OCI-LY7 (cell line): ENCODE data around the gene ZNF543. TPM values are rescaled to one million over a fixed set of nuclear protein-coding genes. Genes with fewer than 3 reads are reported as not detected.
A peak's percentile ranks its signal among the peaks of the same experiment; 100 is the strongest.

Experiments
- Bru-seq: library from RNA; stranded (reverse); fragments of 400-500 nt; gene quantifications from one replicate; lab custom pipeline; 2021; lab: Mats Ljungman, UMichigan
- BruChase-seq, 2 experiments: library from RNA; stranded (reverse); fragments of 400-500 nt; gene quantifications; one replicate each; lab custom pipeline; 2021; lab: Mats Ljungman, UMichigan
- BruUV-seq: library from RNA; stranded (reverse); fragments of 400-500 nt; replicated peaks from 2 replicates; lab custom pipeline; 2021; lab: Mats Ljungman, UMichigan
- CTCF ChIA-PET: fragments of 300-600 bp; sonication (Branson Sonifier 250); formaldehyde crosslinking; loops from one replicate; lab custom pipeline; 2022; ENCODE audit warnings: antibody characterized with exemption; ENCODE audit not compliant: unreplicated experiment; lab: Charles Lee
- POLR2A ChIA-PET: fragments of 300-600 bp; sonication (Branson Sonifier 250); formaldehyde crosslinking; loops from one replicate; lab custom pipeline; 2022; ENCODE audit warnings: antibody characterized with exemption; lab: Charles Lee
- DNase-seq: peaks from one replicate; pipeline ENCODE4 v3.0.0-alpha.2; 2015; ENCODE audit warnings: low spot score
- H2AFZ ChIP-seq: fragments of 200-600 bp; sonication (generic), shearing (Covaris generic); 2 replicates; pipeline ENCODE4 v1.6.1; 2014; ENCODE audit warnings: mild to moderate bottlenecking, antibody characterized with exemption, low read length, moderate library complexity
- H3K27ac ChIP-seq: fragments of 200-600 bp; sonication (generic); 2 replicates; pipeline ENCODE4 v1.5.1; 2014; ENCODE audit warnings: mixed run types, low read depth, mild to moderate bottlenecking, moderate library complexity, low read length, inconsistent platforms; ENCODE audit not compliant: poor library complexity, severe bottlenecking
- H3K36me3 ChIP-seq: fragments of 200-600 bp; sonication (generic); 2 replicates; pipeline ENCODE4 v1.6.1; 2014; ENCODE audit warnings: mild to moderate bottlenecking, antibody characterized with exemption, low read length, moderate library complexity, mixed read lengths; ENCODE audit not compliant: insufficient read depth
- H3K4me1 ChIP-seq: fragments of 200-600 bp; sonication (generic); 2 replicates; pipeline ENCODE4 v1.5.1; 2014; ENCODE audit warnings: mild to moderate bottlenecking, low read length; ENCODE audit not compliant: insufficient read depth, poor library complexity, severe bottlenecking
- H3K4me2 ChIP-seq: fragments of 200-600 bp; sonication (generic); 2 replicates; pipeline ENCODE4 v1.6.1; 2014; ENCODE audit warnings: mild to moderate bottlenecking, low read length
- H3K4me3 ChIP-seq: fragments of 200-600 bp; sonication (generic); 2 replicates; pipeline ENCODE4 v1.5.1; 2014; ENCODE audit warnings: mild to moderate bottlenecking, low read depth, low read length; ENCODE audit not compliant: poor library complexity, severe bottlenecking
- H3K79me2 ChIP-seq: fragments of 200-600 bp; sonication (generic); 2 replicates; pipeline ENCODE4 v1.6.1; 2016; ENCODE audit warnings: low read depth, mild to moderate bottlenecking, low read length, moderate library complexity, mixed read lengths; ENCODE audit not compliant: insufficient read depth
- H3K9me2 ChIP-seq: fragments of 200-600 bp; sonication (generic); 2 replicates; pipeline ENCODE4 v1.6.1; 2016; ENCODE audit warnings: mild to moderate bottlenecking, low read length, mixed read lengths; ENCODE audit not compliant: insufficient read depth
- H3K9me3 ChIP-seq: fragments of 200-600 bp; sonication (generic); 2 replicates; pipeline ENCODE4 v1.6.1; 2014; ENCODE audit warnings: mild to moderate bottlenecking, mixed run types, low read length, mixed read lengths
- H4K20me1 ChIP-seq: fragments of 200-600 bp; sonication (generic); 2 replicates; pipeline ENCODE4 v1.6.1; 2014; ENCODE audit warnings: mild to moderate bottlenecking, antibody characterized with exemption, low read length, moderate library complexity, mixed read lengths; ENCODE audit not compliant: insufficient read depth
- CTCF ChIP-seq: fragments of 200-600 bp; sonication (generic); conservative IDR thresholded peaks from 2 replicates; pipeline ENCODE4 v1.5.1; 2014; ENCODE audit warnings: mild to moderate bottlenecking, antibody characterized with exemption, low read length, moderate library complexity, mixed read lengths
- EZH2phosphoT487 ChIP-seq: fragments of 200-600 bp; sonication (generic); IDR thresholded peaks from 2 replicates; pipeline ENCODE4 v1.6.1; 2018; ENCODE audit warnings: low read depth, borderline replicate concordance, mild to moderate bottlenecking, mixed run types, antibody characterized with exemption, low read length, moderate library complexity, mixed read lengths
- intact Hi-C: fragments of 100-400 bp; cut with micrococcal nuclease; formaldehyde crosslinking; loops from one replicate; pipeline ENCODE4 v1.10.0; 2022; ENCODE audit not compliant: unreplicated experiment
- long read RNA-seq: library from polyadenylated mRNA; stranded (forward); transcript quantifications from one replicate; pipeline ENCODE4 v2.0.0, GENCODE V29; 2022
- total RNA-seq, 2 experiments: library from RNA; depleted of rRNA in 1 of 2; stranded (reverse); fragments of >200 nt in 1 of 2; shearing (Covaris generic) in 1 of 2; gene quantifications; 2 replicates each; pipeline ENCODE4 v1.2.3, GENCODE V29; 2014 to 2022

The ZNF543 gene
- 11.5 and 14.6 TPM in 2 replicates for total RNA-seq (2014; rRNA removed; shearing (Covaris generic))
- 9.4 and 10.9 TPM in 2 replicates for total RNA-seq (2022)
- percentile 74 among the genes with signal in this experiment for Bru-seq, nascent RNA
- BruChase-seq, experiment 1, labeled RNA remaining after a 6-hour chase: percentile 78 among the genes with signal in this experiment
- percentile 87 among the genes with signal in this experiment for BruChase-seq, experiment 2, labeled RNA remaining after a 2-hour chase
- long read RNA-seq, transcript ZNF543-201 (4 exons, 3,659 nt): major isoform, 8 of 10 reads
- long read RNA-seq, partial matches to known transcripts: 0 of 10 reads
- long read RNA-seq, other reads (novel, unspliced or antisense): 2 of 10 reads

GRCh38 chr19:57320180-57321084 is at the start of gene ZNF543:
Gene ZNF543, plus strand, starts transcription at chr19:57320472. Its CDS starts 382 bp downstream, at chr19:57320854.
- POLR2A ChIA-PET: interaction anchor here (0.6 to 0.7 kb wide), 3 partner anchors 39 to 1232 kb away, joined by 4 to 7 read pairs (median 6); no protein-coding TSS in a partner anchor
- peak within 1 kb of the TSS; percentile 72 for H2AFZ ChIP-seq
- H4K20me1 ChIP-seq: peaks cover 5% of the 10 kb centered on the region; the same call in 1 of the 2 replicates
- TF ChIP-seq EZH2phosphoT487 (no peak), CTCF (no peak)
- CTCF ChIA-PET: no interaction called here
- H3K79me2 ChIP-seq: peaks cover 25% of the 10 kb centered on the region
- no peaks in the 10 kb centered on the region for H3K9me2 ChIP-seq
- H3K4me3 ChIP-seq: peak within 1 kb of the TSS; percentile 87
- no TSS peak for BruUV-seq
- H3K36me3 ChIP-seq: peaks cover 27% of the 10 kb centered on the region
- no peaks in the 10 kb centered on the region for H3K9me3 ChIP-seq
- intact Hi-C loops: loop anchor here (5.0 kb wide), 1 partner anchor 38 kb away; the partner anchor contains the start of gene ZNF460
- peak within 1 kb of the TSS; percentile 80 for H3K4me2 ChIP-seq
- peaks cover 23% of the 10 kb centered on the region for H3K4me1 ChIP-seq
- peak within 1 kb of the TSS; percentile 57 for H3K27ac ChIP-seq
- peak; percentile 96 for DNase-seq

- intact Hi-C loops: no loop called here
- Histone ChIP-seq H2AFZ (no peak overlapping the region), H3K4me1 (peaks cover 29% of the 10 kb centered on the region), H4K20me1 (no peaks in the 10 kb centered on the region), H3K4me2 (no peak overlapping the region), H3K79me2 (no peaks in the 10 kb centered on the region), H3K9me3 (no peaks in the 10 kb centered on the region), H3K9me2 (no peaks in the 10 kb centered on the region), H3K36me3 (peaks cover 8% of the 10 kb centered on the region; the same call in 1 of the 2 replicates), H3K4me3 (no peak overlapping the region), H3K27ac (no peak overlapping the region)
- ChIA-PET POLR2A (no interaction called here), CTCF (no interaction called here)
- no peak for DNase-seq
- TF ChIP-seq EZH2phosphoT487: no peak
- no peak for TF ChIP-seq CTCF
- BruUV-seq: no TSS peak
Observed at GRCh38 chr19:57271280-57271679, 49.0 kb upstream of the ZNF543 start.
